ENCODE results near the gene MYZAP. TPM values are rescaled to one million over a fixed set of nuclear protein-coding genes. Genes with fewer than 3 reads are reported as not detected.

MYZAP gene
- polyA plus RNA-seq, 1 donor (not counting 4 experiments of a cell fraction or from before 2014, with no cell fraction given), result 1.8 TPM

- H3K9me1 ChIP-seq (ENCODE audit: control insufficient read depth, extremely low read depth, insufficient read depth, low read length), result no peaks in the 10 kb centered on the region
- H3K4me2 ChIP-seq (ENCODE audit: control insufficient read depth, extremely low read depth, insufficient read depth, low read depth, low read length), result no peak overlapping the region
- no peak overlapping the region for H2AFZ ChIP-seq (ENCODE audit: control insufficient read depth, low read length)
- dilution Hi-C loops (cut with MboI; ENCODE audit: extremely low pct_ligation_motif_present, low sequenced_read_pairs), result no loop called here
- peaks cover 12% of the 10 kb centered on the region for H3K4me1 ChIP-seq (ENCODE audit: control insufficient read depth, extremely low read depth, insufficient read depth, low read length)
- no peaks in the 10 kb centered on the region for H3K36me3 ChIP-seq (ENCODE audit: control insufficient read depth in 2 of 2, extremely low read depth in 1 of 2, insufficient read depth in 2 of 2, low read length in 2 of 2)
- H3K27me3 ChIP-seq (ENCODE audit: control insufficient read depth, extremely low read depth, insufficient read depth, low read length), result no peaks in the 10 kb centered on the region
- H3K9ac ChIP-seq (ENCODE audit: control insufficient read depth, extremely low read depth, insufficient read depth, low read length), result no peak overlapping the region
- no peaks in the 10 kb centered on the region for H3K9me3 ChIP-seq (ENCODE audit: control insufficient read depth, low read depth, low read length)
- no peaks in the 10 kb centered on the region for H3K79me2 ChIP-seq (ENCODE audit: control insufficient read depth, insufficient read depth, low read length)
- no peaks in the 10 kb centered on the region for H4K20me1 ChIP-seq (ENCODE audit: control insufficient read depth, extremely low read depth, insufficient read depth, low read length)
- no peak overlapping the region for H3K27ac ChIP-seq (ENCODE audit: control insufficient read depth, insufficient read depth, low read length)
- TF ChIP-seq CTCF (optimal IDR thresholded peaks at IDR 0.05 in 1 of 3, IDR thresholded peaks at IDR 0.05 in 1 of 3, conservative IDR thresholded peaks at IDR 0.05 in 1 of 3; ENCODE audit: extremely low read depth in 1 of 3, insufficient read depth in 2 of 3, low read length in 3 of 3) (no peak), EZH2 (IDR thresholded peaks at IDR 0.05; ENCODE audit: low read length) (no peak)
- FAIRE-seq (no peak), DNase-seq (ENCODE audit: low read depth, low spot score) (no peak)
- no peak overlapping the region for H3K4me3 ChIP-seq (ENCODE audit: control insufficient read depth in 2 of 3, extremely low read depth in 1 of 3, insufficient read depth in 2 of 3, low read depth in 1 of 3, low read length in 3 of 3)
Observed at GRCh38 chr15:57599296-57599810, 7.6 kb downstream of the MYZAP start.

- H3K79me2 ChIP-seq (ENCODE audit: control insufficient read depth, insufficient read depth, low read length), result no peaks in the 10 kb centered on the region
- no peaks in the 10 kb centered on the region for H3K36me3 ChIP-seq (ENCODE audit: control insufficient read depth in 2 of 2, extremely low read depth in 1 of 2, insufficient read depth in 2 of 2, low read length in 2 of 2)
- no peak overlapping the region for H3K4me3 ChIP-seq (ENCODE audit: control insufficient read depth in 2 of 3, extremely low read depth in 1 of 3, insufficient read depth in 2 of 3, low read depth in 1 of 3, low read length in 3 of 3)
- H3K9me1 ChIP-seq (ENCODE audit: control insufficient read depth, extremely low read depth, insufficient read depth, low read length), result no peaks in the 10 kb centered on the region
- DNase-seq (ENCODE audit: low read depth, low spot score) (no peak), FAIRE-seq (no peak)
- H3K4me2 ChIP-seq (ENCODE audit: control insufficient read depth, extremely low read depth, insufficient read depth, low read depth, low read length), result no peak overlapping the region
- H3K27ac ChIP-seq (ENCODE audit: control insufficient read depth, insufficient read depth, low read length), result no peak overlapping the region
- H3K4me1 ChIP-seq (ENCODE audit: control insufficient read depth, extremely low read depth, insufficient read depth, low read length), result peaks cover 12% of the 10 kb centered on the region
- TF ChIP-seq CTCF (optimal IDR thresholded peaks at IDR 0.05 in 1 of 3, IDR thresholded peaks at IDR 0.05 in 1 of 3, conservative IDR thresholded peaks at IDR 0.05 in 1 of 3; ENCODE audit: extremely low read depth in 1 of 3, insufficient read depth in 2 of 3, low read length in 3 of 3) (no peak), EZH2 (IDR thresholded peaks at IDR 0.05; ENCODE audit: low read length) (no peak)
- no peak overlapping the region for H3K9ac ChIP-seq (ENCODE audit: control insufficient read depth, extremely low read depth, insufficient read depth, low read length)
- H3K27me3 ChIP-seq (ENCODE audit: control insufficient read depth, extremely low read depth, insufficient read depth, low read length), result no peaks in the 10 kb centered on the region
- no peaks in the 10 kb centered on the region for H3K9me3 ChIP-seq (ENCODE audit: control insufficient read depth, low read depth, low read length)
- dilution Hi-C loops (cut with MboI; ENCODE audit: extremely low pct_ligation_motif_present, low sequenced_read_pairs), result no loop called here
- no peaks in the 10 kb centered on the region for H4K20me1 ChIP-seq (ENCODE audit: control insufficient read depth, extremely low read depth, insufficient read depth, low read length)
- H2AFZ ChIP-seq (ENCODE audit: control insufficient read depth, low read length), result no peak overlapping the region
Observed at GRCh38 chr15:57600197-57600596, 8.5 kb downstream of the MYZAP start.
